ENCODE results near the gene TAPBPL. TPM values are rescaled to one million over a fixed set of nuclear protein-coding genes. Genes with fewer than 3 reads are reported as not detected.

TAPBPL gene
- total and polyA plus RNA-seq, 2 of the 13 experiments (the other 11 are each of a cell fraction or from before 2014, with no cell fraction given): 10.0 to 14.5 TPM

DNA sequence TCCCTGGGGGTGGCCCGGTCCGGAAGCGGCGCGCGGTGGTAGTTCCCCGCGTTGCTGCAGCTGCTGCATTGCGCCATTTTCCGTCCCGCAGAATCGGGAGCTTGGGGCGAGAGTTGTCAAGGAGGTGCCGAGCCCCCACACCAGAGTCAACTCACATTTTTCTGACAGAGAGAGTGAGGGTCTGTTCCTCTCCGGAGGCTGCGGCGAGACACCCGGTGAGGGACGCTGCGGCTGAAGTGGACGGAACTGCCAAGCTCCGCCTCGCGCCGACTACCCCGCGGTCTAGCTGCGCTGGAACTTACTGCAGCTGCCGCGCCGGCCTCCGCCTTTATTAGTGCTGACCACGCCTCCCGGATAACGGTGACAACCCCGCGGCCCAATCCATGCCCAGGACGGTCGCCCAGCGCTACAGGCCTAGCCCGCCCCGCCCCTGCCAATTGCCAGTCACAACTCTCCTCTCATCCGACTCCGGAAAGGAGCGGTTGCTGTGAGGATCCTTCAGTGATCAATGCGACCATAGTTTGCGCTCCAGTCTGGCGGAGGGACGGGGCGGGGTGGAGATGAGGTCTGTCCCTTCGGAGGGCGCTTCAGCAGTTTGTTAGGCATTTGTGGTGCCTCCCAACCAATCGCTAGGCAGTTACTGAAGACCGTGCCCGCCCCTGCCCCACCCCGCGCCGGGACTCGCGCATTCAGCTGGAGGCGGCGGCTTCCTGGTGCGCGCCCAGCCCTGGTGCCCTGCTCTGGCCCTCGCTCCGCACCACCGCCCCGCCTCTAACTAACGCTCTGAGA is 18.7 kb downstream of the TAPBPL start, which contains the start of gene VAMP1 (continued):
- TF ChIP-seq HNF4G (IDR thresholded peaks at IDR 0.05; ENCODE audit: borderline replicate concordance, low read depth, low read length) (0 out of 2 replicates have a peak, but pooled peaks have one; percentile 6), HNF4G (CRISPR knock-in tag; IDR thresholded peaks at IDR 0.05; ENCODE audit: borderline replicate concordance, low read depth) (no peak), ZBTB3 (CRISPR knock-in tag; IDR thresholded peaks at IDR 0.05; ENCODE audit: borderline replicate concordance, low read depth) (no peak), ZNF670 (CRISPR knock-in tag; IDR thresholded peaks at IDR 0.05; ENCODE audit: borderline replicate concordance) (peak; percentile 66; the same call in 1 of the 2 replicates), ZNF143 (CRISPR knock-in tag; IDR thresholded peaks at IDR 0.05) (no peak; the same call in 1 of the 2 replicates), TOPORS (CRISPR knock-in tag; IDR thresholded peaks at IDR 0.05) (peak; percentile 68), GZF1 (CRISPR knock-in tag; IDR thresholded peaks at IDR 0.05) (0 out of 2 replicates have a peak, but pooled peaks have one; percentile 21), ZNF138 (CRISPR knock-in tag; IDR thresholded peaks at IDR 0.05; ENCODE audit: low read depth) (no peak; the same call in 1 of the 2 replicates), ZNF878 (CRISPR knock-in tag; IDR thresholded peaks at IDR 0.05) (0 out of 2 replicates have a peak, but pooled peaks have one; percentile 68), DMTF1 (CRISPR knock-in tag; IDR thresholded peaks at IDR 0.05) (no peak), PRPF4 (IDR thresholded peaks at IDR 0.05; ENCODE audit: low read depth, low read length, poor library complexity, severe bottlenecking) (no peak), ZFP41 (CRISPR knock-in tag; IDR thresholded peaks at IDR 0.05; ENCODE audit: borderline replicate concordance) (peak; percentile 58; the same call in 1 of the 2 replicates), ZNF747 (CRISPR knock-in tag; IDR thresholded peaks at IDR 0.05; ENCODE audit: borderline replicate concordance) (peak; percentile 81; the same call in 1 of the 2 replicates), ZNF782 (CRISPR knock-in tag; IDR thresholded peaks at IDR 0.05; ENCODE audit: borderline replicate concordance) (no peak), ETS1 (CRISPR knock-in tag; IDR thresholded peaks at IDR 0.05) (no peak)
- TF ChIP-seq, protein P1, sequence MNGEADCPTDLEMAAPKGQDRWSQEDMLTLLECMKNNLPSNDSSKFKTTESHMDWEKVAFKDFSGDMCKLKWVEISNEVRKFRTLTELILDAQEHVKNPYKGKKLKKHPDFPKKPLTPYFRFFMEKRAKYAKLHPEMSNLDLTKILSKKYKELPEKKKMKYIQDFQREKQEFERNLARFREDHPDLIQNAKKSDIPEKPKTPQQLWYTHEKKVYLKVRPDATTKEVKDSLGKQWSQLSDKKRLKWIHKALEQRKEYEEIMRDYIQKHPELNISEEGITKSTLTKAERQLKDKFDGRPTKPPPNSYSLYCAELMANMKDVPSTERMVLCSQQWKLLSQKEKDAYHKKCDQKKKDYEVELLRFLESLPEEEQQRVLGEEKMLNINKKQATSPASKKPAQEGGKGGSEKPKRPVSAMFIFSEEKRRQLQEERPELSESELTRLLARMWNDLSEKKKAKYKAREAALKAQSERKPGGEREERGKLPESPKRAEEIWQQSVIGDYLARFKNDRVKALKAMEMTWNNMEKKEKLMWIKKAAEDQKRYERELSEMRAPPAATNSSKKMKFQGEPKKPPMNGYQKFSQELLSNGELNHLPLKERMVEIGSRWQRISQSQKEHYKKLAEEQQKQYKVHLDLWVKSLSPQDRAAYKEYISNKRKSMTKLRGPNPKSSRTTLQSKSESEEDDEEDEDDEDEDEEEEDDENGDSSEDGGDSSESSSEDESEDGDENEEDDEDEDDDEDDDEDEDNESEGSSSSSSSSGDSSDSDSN (CRISPR knock-in tag; IDR thresholded peaks at IDR 0.05): peak; percentile 82; the same call in 1 of the 2 replicates
- TF ChIP-seq, protein P2, sequence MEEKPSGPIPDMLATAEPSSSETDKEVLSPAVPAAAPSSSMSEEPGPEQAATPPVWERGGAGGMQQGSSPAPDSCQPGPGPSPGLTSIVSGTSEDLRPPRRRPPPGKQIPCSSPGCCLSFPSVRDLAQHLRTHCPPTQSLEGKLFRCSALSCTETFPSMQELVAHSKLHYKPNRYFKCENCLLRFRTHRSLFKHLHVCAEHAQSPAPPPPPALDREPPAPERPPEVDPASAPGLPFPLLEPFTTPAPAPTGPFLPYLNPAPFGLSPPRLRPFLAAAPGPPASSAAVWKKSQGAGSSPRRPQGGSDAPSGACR (CRISPR knock-in tag; IDR thresholded peaks at IDR 0.05): peak; percentile 76; the same call in 1 of the 2 replicates
- TF ChIP-seq, protein P3, sequence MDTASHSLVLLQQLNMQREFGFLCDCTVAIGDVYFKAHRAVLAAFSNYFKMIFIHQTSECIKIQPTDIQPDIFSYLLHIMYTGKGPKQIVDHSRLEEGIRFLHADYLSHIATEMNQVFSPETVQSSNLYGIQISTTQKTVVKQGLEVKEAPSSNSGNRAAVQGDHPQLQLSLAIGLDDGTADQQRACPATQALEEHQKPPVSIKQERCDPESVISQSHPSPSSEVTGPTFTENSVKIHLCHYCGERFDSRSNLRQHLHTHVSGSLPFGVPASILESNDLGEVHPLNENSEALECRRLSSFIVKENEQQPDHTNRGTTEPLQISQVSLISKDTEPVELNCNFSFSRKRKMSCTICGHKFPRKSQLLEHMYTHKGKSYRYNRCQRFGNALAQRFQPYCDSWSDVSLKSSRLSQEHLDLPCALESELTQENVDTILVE (CRISPR knock-in tag; IDR thresholded peaks at IDR 0.05): no peak

All from HepG2 (cell line).